Lower lobe of right lung (tissue), 2 donors: ENCODE measurements around the gene FOCAD. TPM values are rescaled to one million over a fixed set of nuclear protein-coding genes. Genes with fewer than 3 reads are reported as not detected.
A peak's percentile ranks its signal among the peaks of the same experiment; 100 is the strongest.

Experiments
- ATAC-seq, 2 donors: fragments of 200-7000 bp; cut with Tn5 transposase; one replicate each; pipeline ENCODE4 v1.9.1; 2020 to 2022; ENCODE audit warnings: mild to moderate bottlenecking in 2 of 2, moderate library complexity in 2 of 2
- DNase-seq: peaks from one replicate; pipeline ENCODE4 v3.0.0-alpha.2; 2020
- H3K27ac ChIP-seq: fragments of 200-600 bp; one replicate; pipeline ENCODE4 v1.8.0; 2022
- H3K27me3 ChIP-seq: fragments of 200-600 bp; one replicate; pipeline ENCODE4 v1.8.0; 2022; ENCODE audit warnings: low read depth
- H3K36me3 ChIP-seq: fragments of 200-600 bp; one replicate; pipeline ENCODE4 v1.8.0; 2022; ENCODE audit warnings: mild to moderate bottlenecking
- H3K4me1 ChIP-seq: fragments of 200-600 bp; one replicate; pipeline ENCODE4 v1.8.0; 2022
- H3K4me3 ChIP-seq: fragments of 200-600 bp; one replicate; pipeline ENCODE4 v1.8.0; 2022; ENCODE audit warnings: mild to moderate bottlenecking
- H3K9me3 ChIP-seq: fragments of 200-600 bp; one replicate; pipeline ENCODE4 v1.8.0; 2022
- CTCF ChIP-seq: fragments of 200-600 bp; IDR thresholded peaks from one replicate; pipeline ENCODE4 v1.8.0; 2022; ENCODE audit warnings: antibody characterized with exemption, mild to moderate bottlenecking
- intact Hi-C: fragments of 100-400 bp; cut with DNase I; formaldehyde crosslinking; loops from one replicate; pipeline ENCODE4 v1.11.0; 2022
- total RNA-seq: library from RNA; stranded (reverse); fragmentation: NEBNext Ultra II Directional; extraction: Animal tissue kit (Norgen Biotek cat#: 25700); gene quantifications from one replicate; pipeline ENCODE4 v1.2.1, GENCODE V29; 2021
- donor health status: DM: no; HTN: yes; CAD: no; lungs with severe emphysema.

The FOCAD gene
- total RNA-seq, 1 donor from 2014 or later, result 29.5 TPM

GRCh38 chr9:20981486-20981885, 297.4 kb downstream of the FOCAD start:
- DNase-seq (peak; percentile 54), ATAC-seq (peak; percentile 82 to 84)
- intact Hi-C loops, result no loop called here
- Histone ChIP-seq H3K27me3 (no peaks in the 10 kb centered on the region), H3K27ac (peak overlapping the region; percentile 65), H3K36me3 (peaks cover 9% of the 10 kb centered on the region), H3K4me3 (no peak overlapping the region), H3K9me3 (no peaks in the 10 kb centered on the region), H3K4me1 (peaks cover 18% of the 10 kb centered on the region)
- TF ChIP-seq CTCF, result no peak

- Histone ChIP-seq H3K36me3 (no peaks in the 10 kb centered on the region), H3K4me1 (peaks cover 22% of the 10 kb centered on the region), H3K4me3 (no peak overlapping the region), H3K27ac (peak overlapping the region; percentile 32), H3K27me3 (no peaks in the 10 kb centered on the region), H3K9me3 (no peaks in the 10 kb centered on the region)
- ATAC-seq (no peak), DNase-seq (no peak)
- no peak for TF ChIP-seq CTCF
- intact Hi-C loops, result no loop called here
Measured at GRCh38 chr9:20984506-20984905, 300.4 kb downstream of the FOCAD start.

DNA sequence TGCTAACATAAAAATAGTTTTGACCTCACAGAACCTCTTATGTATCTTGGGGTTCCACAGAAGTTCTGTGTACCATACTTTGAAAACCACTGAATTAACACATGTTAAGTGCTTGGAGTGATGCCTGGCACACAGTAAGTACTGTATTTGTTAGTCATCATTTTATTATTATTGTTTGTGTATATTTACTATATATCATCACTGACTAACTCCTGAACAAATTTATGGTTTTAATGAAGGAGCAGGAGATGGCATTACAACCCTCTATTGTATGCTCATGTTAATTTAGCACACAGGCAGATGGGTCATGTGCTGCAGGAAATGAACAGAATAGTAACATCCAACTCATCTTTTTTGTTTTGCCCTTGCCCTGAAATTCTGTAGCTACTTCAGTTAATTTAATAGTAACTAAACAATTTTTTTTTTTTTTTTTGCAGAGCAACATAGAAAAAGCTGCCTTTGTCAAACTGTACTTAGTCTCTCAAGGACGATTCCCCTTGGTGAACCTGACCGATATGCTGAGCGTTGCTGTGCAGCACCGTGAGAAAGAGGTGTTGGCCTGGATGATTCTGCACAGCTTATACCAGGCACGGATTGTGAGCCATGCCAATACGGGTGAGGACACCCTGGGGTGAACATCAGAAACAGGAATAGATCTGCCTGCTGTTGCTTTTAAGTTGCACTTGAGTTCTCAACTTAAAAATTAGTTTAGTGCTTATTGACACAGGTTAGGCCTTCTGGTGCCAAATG, 302.0 kb downstream of the FOCAD start:
- H3K27me3 ChIP-seq, result no peaks in the 10 kb centered on the region
- peaks cover 24% of the 10 kb centered on the region for H3K4me1 ChIP-seq
- intact Hi-C loops, result no loop called here
- no peak for TF ChIP-seq CTCF
- ATAC-seq, result no peak
- no peaks in the 10 kb centered on the region for H3K9me3 ChIP-seq
- peaks cover 3% of the 10 kb centered on the region for H3K36me3 ChIP-seq
- H3K27ac ChIP-seq, result no peak overlapping the region
- no peak for DNase-seq
- no peak overlapping the region for H3K4me3 ChIP-seq

GRCh38 chr9:20987521-20987920, 303.5 kb downstream of the FOCAD start:
- Histone ChIP-seq H3K27me3 (no peaks in the 10 kb centered on the region), H3K36me3 (peaks cover 3% of the 10 kb centered on the region), H3K27ac (no peak overlapping the region), H3K9me3 (no peaks in the 10 kb centered on the region), H3K4me1 (peaks cover 11% of the 10 kb centered on the region), H3K4me3 (no peak overlapping the region)
- DNase-seq (no peak), ATAC-seq (no peak)
- intact Hi-C loops, result no loop called here
- TF ChIP-seq CTCF, result no peak

GRCh38 chr9:20988061-20988460, 304.0 kb downstream of the FOCAD start:
- TF ChIP-seq CTCF, result no peak
- no peaks in the 10 kb centered on the region for H3K9me3 ChIP-seq
- H3K4me1 ChIP-seq, result peaks cover 11% of the 10 kb centered on the region
- no peak overlapping the region for H3K4me3 ChIP-seq
- intact Hi-C loops, result no loop called here
- H3K27me3 ChIP-seq, result no peaks in the 10 kb centered on the region
- peaks cover 3% of the 10 kb centered on the region for H3K36me3 ChIP-seq
- ATAC-seq, result no peak
- no peak for DNase-seq
- no peak overlapping the region for H3K27ac ChIP-seq
